ENCODE measurements around the gene FDX1.

FDX1 gene

DNA sequence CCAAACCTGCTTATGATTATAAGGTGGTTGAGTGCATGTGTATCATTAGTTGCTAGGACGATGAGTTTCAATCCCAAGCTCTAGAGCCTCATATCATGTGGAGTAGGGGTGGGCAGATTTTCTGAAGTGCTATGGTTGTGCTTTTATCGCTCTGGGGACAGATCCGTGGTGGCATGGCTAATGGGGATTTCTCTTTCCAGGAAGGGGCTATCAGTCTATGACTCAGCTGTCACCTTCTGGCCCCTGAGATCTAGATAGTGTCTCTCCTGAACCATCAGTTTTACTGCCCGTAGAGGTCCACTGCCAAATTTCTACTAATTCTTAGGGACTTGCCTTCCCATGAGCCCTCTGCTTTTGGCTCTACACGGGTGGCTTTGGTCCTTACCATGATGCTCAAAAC is 51.8 kb downstream of the FDX1 start:
- H3K4me3 ChIP-seq (ENCODE audit: low read length in 2 of 2), result no peak overlapping the region

DNA sequence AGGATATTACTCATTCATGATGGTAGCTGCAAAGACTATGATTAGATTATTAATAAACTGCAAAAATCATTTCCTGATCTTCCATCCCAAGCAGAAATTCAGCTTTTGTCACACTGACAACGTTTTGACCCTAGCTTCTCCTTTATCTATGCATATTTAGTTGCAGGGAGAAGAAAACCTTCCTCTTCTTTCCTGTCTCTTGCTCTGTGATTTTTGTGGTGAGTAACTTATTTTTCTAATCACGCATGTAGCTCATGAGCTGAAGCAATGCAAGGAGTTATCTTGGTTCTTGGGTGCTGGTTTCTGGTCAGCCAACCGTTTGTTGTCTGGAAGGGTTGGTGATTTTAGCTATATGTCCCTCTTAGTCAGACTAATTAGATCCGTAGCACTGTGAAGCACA is 56.4 kb downstream of the FDX1 start:
- Histone ChIP-seq H3K36me3 (replicated peaks in 1 of 2; ENCODE audit: control insufficient read depth in 2 of 2, insufficient read depth in 2 of 2, low read length in 2 of 2) (no peaks in the 10 kb centered on the region), H3K4me1 (ENCODE audit: control insufficient read depth in 2 of 2, insufficient read depth in 1 of 2, low read depth in 1 of 2, low read length in 2 of 2) (no peaks in the 10 kb centered on the region), H2BK12ac (ENCODE audit: low read length) (no peak overlapping the region), H3K14ac (ENCODE audit: low read length) (no peak overlapping the region), H3K9me3 (replicated peaks in 1 of 2; ENCODE audit: control insufficient read depth in 2 of 2, insufficient read depth in 1 of 2, low read depth in 1 of 2, low read length in 2 of 2) (no peaks in the 10 kb centered on the region), H2BK15ac (ENCODE audit: low read length) (no peak overlapping the region), H3K4me3 (ENCODE audit: low read length in 2 of 2) (no peak overlapping the region), H2BK120ac (ENCODE audit: low read depth, low read length) (no peak overlapping the region), H2AK5ac (ENCODE audit: low read depth, low read length) (no peak overlapping the region), H3K4me2 (ENCODE audit: insufficient read depth, low read length, poor library complexity, severe bottlenecking) (no peak overlapping the region), H3K79me1 (ENCODE audit: low read depth, low read length) (no peaks in the 10 kb centered on the region), H4K8ac (ENCODE audit: low read depth, low read length) (no peak overlapping the region), H3K18ac (ENCODE audit: low read length) (no peak overlapping the region), H4K91ac (ENCODE audit: low read depth, low read length, poor library complexity) (no peak overlapping the region), H3K27ac (replicated peaks; ENCODE audit: low read length) (no peak overlapping the region), H2AFZ (ENCODE audit: low read length) (no peak overlapping the region), H2BK5ac (ENCODE audit: low read length) (no peak overlapping the region), H3K23ac (ENCODE audit: low read depth, low read length, poor library complexity) (no peak overlapping the region), H3K9ac (ENCODE audit: low read depth, low read length, poor library complexity) (no peak overlapping the region), H3K4ac (ENCODE audit: low read length) (no peak overlapping the region), H3K27me3 (ENCODE audit: control insufficient read depth in 3 of 3, insufficient read depth in 3 of 3, low read depth in 1 of 3, low read length in 3 of 3) (peaks cover 0 to 2% (median 0%) of the 10 kb centered on the region in 3 experiments)
- DNase-seq (ENCODE audit: low spot score), result no peak
- no CpG with 5 or more reads among the region's 4 CpGs for WGBS, 2 donors (ENCODE audit: extremely low coverage in 2 of 2, insufficient read length in 2 of 2, insufficient replicate concordance in 1 of 2)

More for the DNA sequence above, 51.8 kb downstream of the FDX1 start:
- H3K27me3 ChIP-seq (ENCODE audit: control insufficient read depth in 3 of 3, insufficient read depth in 3 of 3, low read depth in 1 of 3, low read length in 3 of 3), result peaks cover 0 to 2% (median 0%) of the 10 kb centered on the region in 3 experiments
- H3K9ac ChIP-seq (ENCODE audit: low read depth, low read length, poor library complexity), result no peak overlapping the region
- H3K36me3 ChIP-seq (replicated peaks in 1 of 2; ENCODE audit: control insufficient read depth in 2 of 2, insufficient read depth in 2 of 2, low read length in 2 of 2), result no peaks in the 10 kb centered on the region
- no peak overlapping the region for H3K27ac ChIP-seq (replicated peaks; ENCODE audit: low read length)
- H3K4me2 ChIP-seq (ENCODE audit: insufficient read depth, low read length, poor library complexity, severe bottlenecking), result no peak overlapping the region
- no peak overlapping the region for H3K14ac ChIP-seq (ENCODE audit: low read length)
- no peak overlapping the region for H2BK12ac ChIP-seq (ENCODE audit: low read length)
- no peak overlapping the region for H2BK120ac ChIP-seq (ENCODE audit: low read depth, low read length)
- no peak overlapping the region for H3K4ac ChIP-seq (ENCODE audit: low read length)
- no peak overlapping the region for H2BK5ac ChIP-seq (ENCODE audit: low read length)
- no peaks in the 10 kb centered on the region for H3K79me1 ChIP-seq (ENCODE audit: low read depth, low read length)
- no peak overlapping the region for H2BK15ac ChIP-seq (ENCODE audit: low read length)
- no CpG with 5 or more reads among the region's 5 CpGs for WGBS, 2 donors (ENCODE audit: extremely low coverage in 2 of 2, insufficient read length in 2 of 2, insufficient replicate concordance in 1 of 2)
- no peak for DNase-seq (ENCODE audit: low spot score)
- no peak overlapping the region for H2AFZ ChIP-seq (ENCODE audit: low read length)
- H2AK5ac ChIP-seq (ENCODE audit: low read depth, low read length), result no peak overlapping the region
- H3K18ac ChIP-seq (ENCODE audit: low read length), result no peak overlapping the region
- no peak overlapping the region for H4K8ac ChIP-seq (ENCODE audit: low read depth, low read length)
- H3K4me1 ChIP-seq (ENCODE audit: control insufficient read depth in 2 of 2, insufficient read depth in 1 of 2, low read depth in 1 of 2, low read length in 2 of 2), result no peaks in the 10 kb centered on the region
- H3K9me3 ChIP-seq (replicated peaks in 1 of 2; ENCODE audit: control insufficient read depth in 2 of 2, insufficient read depth in 1 of 2, low read depth in 1 of 2, low read length in 2 of 2), result no peaks in the 10 kb centered on the region
- no peak overlapping the region for H4K91ac ChIP-seq (ENCODE audit: low read depth, low read length, poor library complexity)
- H3K23ac ChIP-seq (ENCODE audit: low read depth, low read length, poor library complexity), result no peak overlapping the region

DNA sequence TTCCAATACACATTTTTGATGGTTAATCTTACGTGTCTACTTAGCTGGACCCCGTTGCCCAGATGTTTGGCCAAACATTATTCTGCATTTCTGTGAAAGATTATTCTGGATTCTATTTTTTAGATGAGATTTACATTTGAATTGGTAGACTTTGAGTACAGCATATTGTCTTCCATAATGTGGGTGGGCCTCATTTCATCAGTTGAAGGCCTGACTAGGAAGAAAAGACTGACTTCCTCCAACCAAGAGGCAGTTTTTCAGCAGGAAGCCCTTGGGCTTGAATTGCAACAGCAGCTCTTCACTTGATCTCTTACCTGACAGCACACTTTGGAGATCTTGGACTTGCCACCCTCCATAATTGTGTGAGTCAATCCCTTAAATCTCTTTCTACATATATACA is 58.7 kb downstream of the FDX1 start:
- no peaks in the 10 kb centered on the region for H3K36me3 ChIP-seq (replicated peaks in 1 of 2; ENCODE audit: control insufficient read depth in 2 of 2, insufficient read depth in 2 of 2, low read length in 2 of 2)
- no CpG with 5 or more reads among the region's 2 CpGs for WGBS, 2 donors (ENCODE audit: extremely low coverage in 2 of 2, insufficient read length in 2 of 2, insufficient replicate concordance in 1 of 2)
- H2AK5ac ChIP-seq (ENCODE audit: low read depth, low read length), result no peak overlapping the region
- H3K27ac ChIP-seq (replicated peaks; ENCODE audit: low read length), result no peak overlapping the region
- H3K23ac ChIP-seq (ENCODE audit: low read depth, low read length, poor library complexity), result no peak overlapping the region
- no peak overlapping the region for H2BK5ac ChIP-seq (ENCODE audit: low read length)
- H3K9me3 ChIP-seq (replicated peaks in 1 of 2; ENCODE audit: control insufficient read depth in 2 of 2, insufficient read depth in 1 of 2, low read depth in 1 of 2, low read length in 2 of 2), result no peaks in the 10 kb centered on the region
- H3K4me2 ChIP-seq (ENCODE audit: insufficient read depth, low read length, poor library complexity, severe bottlenecking), result no peak overlapping the region
- no peak overlapping the region for H3K9ac ChIP-seq (ENCODE audit: low read depth, low read length, poor library complexity)
- H3K79me1 ChIP-seq (ENCODE audit: low read depth, low read length), result no peaks in the 10 kb centered on the region
- no peak overlapping the region for H3K14ac ChIP-seq (ENCODE audit: low read length)
- H2BK15ac ChIP-seq (ENCODE audit: low read length), result no peak overlapping the region
- no peak overlapping the region for H4K8ac ChIP-seq (ENCODE audit: low read depth, low read length)
- no peak overlapping the region for H2BK12ac ChIP-seq (ENCODE audit: low read length)
- no peaks in the 10 kb centered on the region for H3K4me1 ChIP-seq (ENCODE audit: control insufficient read depth in 2 of 2, insufficient read depth in 1 of 2, low read depth in 1 of 2, low read length in 2 of 2)
- H3K4me3 ChIP-seq (ENCODE audit: low read length in 2 of 2), result no peak overlapping the region
- H3K27me3 ChIP-seq (ENCODE audit: control insufficient read depth in 3 of 3, insufficient read depth in 3 of 3, low read depth in 1 of 3, low read length in 3 of 3), result peaks cover 0 to 2% (median 0%) of the 10 kb centered on the region in 3 experiments
- H3K4ac ChIP-seq (ENCODE audit: low read length), result no peak overlapping the region
- H2BK120ac ChIP-seq (ENCODE audit: low read depth, low read length), result no peak overlapping the region
- H4K91ac ChIP-seq (ENCODE audit: low read depth, low read length, poor library complexity), result no peak overlapping the region
- no peak overlapping the region for H2AFZ ChIP-seq (ENCODE audit: low read length)
- no peak for DNase-seq (ENCODE audit: low spot score)
- H3K18ac ChIP-seq (ENCODE audit: low read length), result no peak overlapping the region

DNA sequence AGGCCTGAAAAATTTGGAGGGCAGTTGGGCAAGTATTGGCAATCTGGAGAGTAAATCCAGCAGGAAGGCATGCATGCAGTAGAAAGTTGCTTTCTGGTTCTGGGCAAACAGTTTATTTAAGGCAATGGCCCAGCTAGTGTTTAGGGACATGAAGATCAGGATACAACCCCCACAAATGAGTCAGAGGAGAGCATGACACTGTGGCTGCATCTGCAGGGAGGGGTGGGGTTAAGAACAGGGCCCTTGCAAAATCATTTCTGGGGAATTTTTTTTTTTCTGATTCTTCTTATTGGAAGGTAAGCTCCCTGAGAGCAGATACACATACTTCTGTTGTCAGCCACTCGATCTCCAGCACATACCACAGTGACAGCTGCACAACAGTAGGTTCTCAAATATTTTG is 61.1 kb downstream of the FDX1 start:
- no CpG with 5 or more reads among the region's 1 CpG for WGBS, 2 donors (ENCODE audit: extremely low coverage in 2 of 2, insufficient read length in 2 of 2, insufficient replicate concordance in 1 of 2)
- Histone ChIP-seq H2BK5ac (ENCODE audit: low read length) (no peak overlapping the region), H2BK12ac (ENCODE audit: low read length) (no peak overlapping the region), H3K4ac (ENCODE audit: low read length) (no peak overlapping the region), H3K36me3 (replicated peaks in 1 of 2; ENCODE audit: control insufficient read depth in 2 of 2, insufficient read depth in 2 of 2, low read length in 2 of 2) (no peaks in the 10 kb centered on the region), H4K8ac (ENCODE audit: low read depth, low read length) (no peak overlapping the region), H3K4me2 (ENCODE audit: insufficient read depth, low read length, poor library complexity, severe bottlenecking) (no peak overlapping the region), H3K27ac (replicated peaks; ENCODE audit: low read length) (no peak overlapping the region), H3K79me1 (ENCODE audit: low read depth, low read length) (no peaks in the 10 kb centered on the region), H2AK5ac (ENCODE audit: low read depth, low read length) (no peak overlapping the region), H3K4me1 (ENCODE audit: control insufficient read depth in 2 of 2, insufficient read depth in 1 of 2, low read depth in 1 of 2, low read length in 2 of 2) (no peaks in the 10 kb centered on the region), H3K14ac (ENCODE audit: low read length) (no peak overlapping the region), H3K4me3 (ENCODE audit: low read length in 2 of 2) (no peak overlapping the region), H4K91ac (ENCODE audit: low read depth, low read length, poor library complexity) (no peak overlapping the region), H3K18ac (ENCODE audit: low read length) (no peak overlapping the region), H3K9ac (ENCODE audit: low read depth, low read length, poor library complexity) (no peak overlapping the region), H2BK15ac (ENCODE audit: low read length) (no peak overlapping the region), H3K27me3 (ENCODE audit: control insufficient read depth in 3 of 3, insufficient read depth in 3 of 3, low read depth in 1 of 3, low read length in 3 of 3) (no peaks in the 10 kb centered on the region), H3K9me3 (replicated peaks in 1 of 2; ENCODE audit: control insufficient read depth in 2 of 2, insufficient read depth in 1 of 2, low read depth in 1 of 2, low read length in 2 of 2) (no peaks in the 10 kb centered on the region), H2BK120ac (ENCODE audit: low read depth, low read length) (no peak overlapping the region), H2AFZ (ENCODE audit: low read length) (no peak overlapping the region), H3K23ac (ENCODE audit: low read depth, low read length, poor library complexity) (no peak overlapping the region)
- no peak for DNase-seq (ENCODE audit: low spot score)

Data from neuronal stem cell (in vitro differentiated cells).